Measurements from ENCODE around the gene MTUS2. TPM values are rescaled to one million over a fixed set of nuclear protein-coding genes. Genes with fewer than 3 reads are reported as not detected.
A peak's percentile ranks its signal among the peaks of the same experiment; 100 is the strongest.

The MTUS2 gene
- total RNA-seq, 1 donor, result 0.36 TPM

- TF ChIP-seq CTCF (IDR thresholded peaks at IDR 0.05; ENCODE audit: insufficient read depth, low read length), result no peak
- no peak overlapping the region for H3K4me3 ChIP-seq (ENCODE audit: low read depth, low read length)
- no peak for DNase-seq (ENCODE audit: low read depth)
These were observed 602.9 kb downstream of the MTUS2 start for GRCh38 chr13:29423050-29423449.

GRCh38 chr13:29427937-29428309 is 607.8 kb downstream of the MTUS2 start:
- DNase-seq (ENCODE audit: low read depth), result no peak
- no peak for TF ChIP-seq CTCF (IDR thresholded peaks at IDR 0.05; ENCODE audit: insufficient read depth, low read length)
- H3K4me3 ChIP-seq (ENCODE audit: low read depth, low read length), result peak overlapping the region; percentile 49

- no peak for DNase-seq (ENCODE audit: low read depth)
These were observed 608.4 kb downstream of the MTUS2 start for GRCh38 chr13:29428310-29429181.

GRCh38 chr13:29429286-29429900 is 609.3 kb downstream of the MTUS2 start:
- H3K4me3 ChIP-seq (ENCODE audit: low read depth, low read length), result no peak overlapping the region
- peak; percentile 16 for DNase-seq (ENCODE audit: low read depth)

More at GRCh38 chr13:29428310-29429181, 608.4 kb downstream of the MTUS2 start:
- TF ChIP-seq CTCF (IDR thresholded peaks at IDR 0.05; ENCODE audit: insufficient read depth, low read length), result peak; percentile 15
- peak overlapping the region; percentile 49 for H3K4me3 ChIP-seq (ENCODE audit: low read depth, low read length)

GRCh38 chr13:29434217-29434945 is 614.2 kb downstream of the MTUS2 start:
- no peak for TF ChIP-seq CTCF (IDR thresholded peaks at IDR 0.05; ENCODE audit: insufficient read depth, low read length)

More at GRCh38 chr13:29429286-29429900, 609.3 kb downstream of the MTUS2 start:
- no peak for TF ChIP-seq CTCF (IDR thresholded peaks at IDR 0.05; ENCODE audit: insufficient read depth, low read length)

GRCh38 chr13:29435125-29435911 is 615.2 kb downstream of the MTUS2 start:
- peak; percentile 94 for DNase-seq (ENCODE audit: low read depth)
- H3K4me3 ChIP-seq (ENCODE audit: low read depth, low read length), result no peak overlapping the region
- TF ChIP-seq CTCF (IDR thresholded peaks at IDR 0.05; ENCODE audit: insufficient read depth, low read length), result no peak

More at GRCh38 chr13:29434217-29434945, 614.2 kb downstream of the MTUS2 start:
- DNase-seq (ENCODE audit: low read depth), result no peak
- H3K4me3 ChIP-seq (ENCODE audit: low read depth, low read length), result no peak overlapping the region

Data from fibroblast of the aortic adventitia (primary cell).